IMR-90 (cell line): Measurements from ENCODE around the gene TP53I11. TPM values are rescaled to one million over a fixed set of nuclear protein-coding genes. Genes with fewer than 3 reads are reported as not detected.

Experiments
- ATAC-seq: fragments of 200-7000 bp; cut with Tn5 transposase; 2 replicates; pipeline ENCODE4 v1.9.1; 2020; ENCODE audit warnings: low read depth, mild to moderate bottlenecking, moderate library complexity
- BruUV-seq: library from RNA; stranded (reverse); fragments of 400-500 nt; replicated peaks from 2 replicates; lab custom pipeline; 2021; lab: Mats Ljungman, UMichigan
- CTCF ChIA-PET: fragments of 300-600 bp; formaldehyde crosslinking; extraction: SDS; loops from one replicate; lab custom pipeline; 2021; ENCODE audit warnings: antibody characterized with exemption; lab: Yijun Ruan, JAX
- POLR2A ChIA-PET: fragments of 300-600 bp; sonication (Branson Sonifier 250); formaldehyde crosslinking; loops from one replicate; lab custom pipeline; 2022; ENCODE audit warnings: antibody characterized with exemption; ENCODE audit not compliant: unreplicated experiment; lab: Charles Lee
- DNase-seq: peaks from one replicate; pipeline ENCODE4 v3.0.0; 2013
- H2AFZ ChIP-seq: replicated peaks from 2 replicates; pipeline ENCODE3; 2013; ENCODE audit warnings: low read length, mild to moderate bottlenecking; ENCODE audit not compliant: poor library complexity
- H2AK5ac ChIP-seq: 2 replicates; pipeline ENCODE4 v1.6.1; 2013; ENCODE audit warnings: low read depth, low read length, inconsistent platforms
- H2AK9ac ChIP-seq: replicated peaks from 2 replicates; pipeline ENCODE3; 2013; ENCODE audit warnings: mild to moderate bottlenecking, low read depth, low read length, moderate library complexity; ENCODE audit not compliant: poor library complexity
- H2BK120ac ChIP-seq: 2 replicates; pipeline ENCODE4 v1.6.1; 2013; ENCODE audit warnings: low read depth, low read length, inconsistent platforms
- H2BK15ac ChIP-seq: 3 replicates; pipeline ENCODE4 v1.6.1; 2013; ENCODE audit warnings: low read depth, low read length, inconsistent platforms
- H2BK20ac ChIP-seq: 2 replicates; pipeline ENCODE4 v1.6.1; 2013; ENCODE audit warnings: low read depth, mild to moderate bottlenecking, inconsistent platforms, low read length, moderate library complexity
- H2BK5ac ChIP-seq: 2 replicates; pipeline ENCODE4 v1.6.1; 2013; ENCODE audit warnings: mild to moderate bottlenecking, low read depth, low read length, inconsistent platforms; ENCODE audit not compliant: poor library complexity, severe bottlenecking
- H3K14ac ChIP-seq: replicated peaks from 2 replicates; pipeline ENCODE4 v1.6.1; 2013; ENCODE audit warnings: low read depth, low read length, inconsistent platforms
- H3K18ac ChIP-seq: 2 replicates; pipeline ENCODE4 v1.6.1; 2013; ENCODE audit warnings: low read depth, low read length, control low read depth
- H3K23ac ChIP-seq: 2 replicates; pipeline ENCODE4 v1.6.1; 2013; ENCODE audit warnings: low read depth, low read length, inconsistent platforms
- H3K27ac ChIP-seq: 2 replicates; pipeline ENCODE4 v1.5.1; 2013; ENCODE audit warnings: mild to moderate bottlenecking, control low read depth, low read length; ENCODE audit not compliant: insufficient read depth
- H3K27me3 ChIP-seq: 2 replicates; pipeline ENCODE4 v1.6.1; 2013; ENCODE audit warnings: low read length; ENCODE audit not compliant: control insufficient read depth, insufficient read depth
- H3K36me3 ChIP-seq: 2 replicates; pipeline ENCODE4 v1.6.1; 2013; ENCODE audit warnings: low read length, mixed read lengths; ENCODE audit not compliant: control insufficient read depth, insufficient read depth
- H3K4ac ChIP-seq: 2 replicates; pipeline ENCODE4 v1.6.1; 2013; ENCODE audit warnings: low read depth, low read length, inconsistent platforms
- H3K4me1 ChIP-seq: 2 replicates; pipeline ENCODE4 v1.6.1; 2013; ENCODE audit warnings: low read length, mixed read lengths; ENCODE audit not compliant: control insufficient read depth, insufficient read depth
- H3K4me2 ChIP-seq: 2 replicates; pipeline ENCODE4 v1.6.1; 2013; ENCODE audit warnings: low read depth, mild to moderate bottlenecking, control low read depth, low read length, moderate library complexity
- H3K4me3 ChIP-seq: 2 replicates; pipeline ENCODE4 v1.5.1; 2013; ENCODE audit warnings: low read depth, mild to moderate bottlenecking, control low read depth, low read length, moderate library complexity; ENCODE audit not compliant: insufficient read depth
- H3K56ac ChIP-seq: 2 replicates; pipeline ENCODE4 v1.6.1; 2013; ENCODE audit warnings: low read length, inconsistent platforms; ENCODE audit not compliant: insufficient read depth; ENCODE audit errors: extremely low read depth
- H3K79me1 ChIP-seq, 2 experiments: 2 replicates each; pipeline ENCODE4 v1.6.1; 2013; ENCODE audit warnings: low read length in 2 of 2, inconsistent platforms in 1 of 2, low read depth in 1 of 2
- H3K9ac ChIP-seq: 2 replicates; pipeline ENCODE4 v1.6.1; 2013; ENCODE audit warnings: low read depth, low read length, control low read depth
- H3K9me1 ChIP-seq: 2 replicates; pipeline ENCODE4 v1.6.1; 2013; ENCODE audit warnings: low read length, inconsistent platforms; ENCODE audit not compliant: insufficient read depth
- H3K9me3 ChIP-seq: 2 replicates; pipeline ENCODE4 v1.6.1; 2013; ENCODE audit warnings: low read length; ENCODE audit not compliant: control insufficient read depth, insufficient read depth
- H4K20me1 ChIP-seq: 2 replicates; pipeline ENCODE4 v1.6.1; 2013; ENCODE audit warnings: low read length, inconsistent platforms; ENCODE audit not compliant: insufficient read depth
- H4K5ac ChIP-seq: 2 replicates; pipeline ENCODE4 v1.6.1; 2013; ENCODE audit warnings: mild to moderate bottlenecking, low read depth, low read length, control low read depth
- H4K8ac ChIP-seq, 2 experiments: 2 replicates each; pipeline ENCODE4 v1.6.1; 2013; ENCODE audit warnings: low read depth in 2 of 2, low read length in 2 of 2, control low read depth in 1 of 2, inconsistent platforms in 1 of 2
- H4K91ac ChIP-seq: 2 replicates; pipeline ENCODE4 v1.6.1; 2013; ENCODE audit warnings: low read depth, low read length, inconsistent platforms; ENCODE audit not compliant: insufficient read depth
- BHLHE40 ChIP-seq: fragments of 150-350 bp; IDR thresholded peaks from 2 replicates; pipeline ENCODE4 v1.6.1; 2016; ENCODE audit warnings: mild to moderate bottlenecking, low read depth, low read length
- CEBPB ChIP-seq: IDR thresholded peaks from 2 replicates; pipeline ENCODE4 v1.6.1; 2012; ENCODE audit warnings: low read depth, low read length, improper control_type of control experiment
- CHD1 ChIP-seq: IDR thresholded peaks from 2 replicates; pipeline ENCODE4 v1.6.1; 2012; ENCODE audit warnings: low read depth, low read length, improper control_type of control experiment
- CTCF ChIP-seq: conservative IDR thresholded peaks from 2 replicates; pipeline ENCODE4 v1.5.1; 2012; ENCODE audit warnings: mild to moderate bottlenecking, low read depth, low read length, improper control_type of control experiment
- ELK1 ChIP-seq: fragments of 150-350 bp; IDR thresholded peaks from 2 replicates; pipeline ENCODE4 v1.6.1; 2016; ENCODE audit warnings: low read depth, mild to moderate bottlenecking, low read length, moderate library complexity, borderline replicate concordance
- FOS ChIP-seq: fragments of 150-350 bp; IDR thresholded peaks from 2 replicates; pipeline ENCODE4 v1.6.1; 2016; ENCODE audit warnings: low read depth, low read length
- MAFK ChIP-seq: IDR thresholded peaks from 2 replicates; pipeline ENCODE4 v1.6.1; 2012; ENCODE audit warnings: low read depth, low read length, improper control_type of control experiment
- MAZ ChIP-seq: IDR thresholded peaks from 2 replicates; pipeline ENCODE4 v1.6.1; 2012; ENCODE audit warnings: low read depth, mild to moderate bottlenecking, low read length, improper control_type of control experiment, moderate library complexity, borderline replicate concordance
- MXI1 ChIP-seq: IDR thresholded peaks from 2 replicates; pipeline ENCODE4 v1.6.1; 2012; ENCODE audit warnings: low read depth, mild to moderate bottlenecking, low read length, moderate library complexity, borderline replicate concordance
- RAD21 ChIP-seq: IDR thresholded peaks from 2 replicates; pipeline ENCODE4 v1.6.1; 2012; ENCODE audit warnings: low read length, improper control_type of control experiment
- RCOR1 ChIP-seq: IDR thresholded peaks from 2 replicates; pipeline ENCODE4 v1.6.1; 2012; ENCODE audit warnings: mild to moderate bottlenecking, low read length, improper control_type of control experiment; ENCODE audit not compliant: insufficient replicate concordance
- RFX5 ChIP-seq: IDR thresholded peaks from 2 replicates; pipeline ENCODE4 v1.8.0; 2012; ENCODE audit warnings: low read depth, mild to moderate bottlenecking, low read length, moderate library complexity
- SMC3 ChIP-seq: fragments of 150-350 bp; IDR thresholded peaks from 2 replicates; pipeline ENCODE4 v1.6.1; 2016; ENCODE audit warnings: low read depth, mild to moderate bottlenecking, antibody characterized with exemption, low read length, moderate library complexity
- USF2 ChIP-seq: fragments of 150-350 bp; IDR thresholded peaks from 2 replicates; pipeline ENCODE4 v1.6.1; 2017; ENCODE audit warnings: mild to moderate bottlenecking, antibody characterized with exemption, low read length, low read depth
- WGBS, 2 experiments: methylation state at CpG; one replicate each; pipeline versions ENCODE4 v1.1.5 to v1.1.7; 2013; ENCODE audit warnings: missing lambda C conversion rate in 2 of 2; ENCODE audit not compliant: insufficient read length in 1 of 2; ENCODE audit errors: extremely low coverage in 2 of 2; 5-methylcytosine and 5-hydroxymethylcytosine counted together
- dilution Hi-C: fragments of 300-500 bp; cut with HindIII; formaldehyde crosslinking; loops from one replicate; pipeline ENCODE4 v1.14.3; 2018; ENCODE audit warnings: low sequenced_read_pairs; ENCODE audit not compliant: unreplicated experiment
- in situ Hi-C: fragments of 300-500 bp; cut with MboI; formaldehyde crosslinking; loops from 3 replicates; pipeline ENCODE4 v1.14.3; 2019; ENCODE audit warnings: low sequenced_read_pairs, inconsistent platforms, mixed read lengths
- intact Hi-C: fragments of 100-400 bp; cut with micrococcal nuclease; formaldehyde crosslinking; loops from 2 replicates; pipeline ENCODE4 v1.10.0; 2022
- polyA plus RNA-seq, 3 experiments: library from polyadenylated mRNA; depleted of rRNA; stranded (reverse); fragments of >200 nt; gene quantifications; 2 replicates each; pipeline ENCODE4 v1.2.3, GENCODE V29; 2012; ENCODE audit warnings: low replicate concordance in 1 of 3
- total RNA-seq: library from RNA; depleted of rRNA; stranded (reverse); fragments of >200 nt; gene quantifications from 2 replicates; pipeline ENCODE4 v1.2.3, GENCODE V29; 2012

Gene TP53I11
- total and polyA plus RNA-seq, 2 of the 4 experiments (the other 2 are of a cell fraction): 3.9 to 22.0 TPM

- TF ChIP-seq CHD1: no peak
- no peak for TF ChIP-seq SMC3
- TF ChIP-seq RAD21: no peak
- no peak for TF ChIP-seq MAFK
Measured at GRCh38 chr11:44909557-44909956, 41.1 kb downstream of the TP53I11 start (continued).

- POLR2A ChIA-PET: no interaction called here
- no peak overlapping the region for H3K56ac ChIP-seq
- no peak overlapping the region for H3K23ac ChIP-seq
- H2AFZ ChIP-seq: no peak overlapping the region
- H3K4me2 ChIP-seq: no peak overlapping the region
- no peak overlapping the region for H2AK9ac ChIP-seq
- dilution Hi-C loops: no loop called here
- no peak overlapping the region for H2AK5ac ChIP-seq
- no peak overlapping the region for H4K91ac ChIP-seq
- H4K20me1 ChIP-seq: no peaks in the 10 kb centered on the region
- H2BK5ac ChIP-seq: no peak overlapping the region
- no peaks in the 10 kb centered on the region for H3K79me1 ChIP-seq
- H3K4me3 ChIP-seq: no peak overlapping the region
- H2BK120ac ChIP-seq: no peak overlapping the region
- no peak overlapping the region for H2BK15ac ChIP-seq
- no peaks in the 10 kb centered on the region for H3K9me1 ChIP-seq
- no peak overlapping the region for H3K27ac ChIP-seq
- DNase-seq (no peak), ATAC-seq (no peak)
- H3K9ac ChIP-seq: no peak overlapping the region
- no CpG with 5 or more reads among the region's 5 CpGs for WGBS, 2 experiments
- no peaks in the 10 kb centered on the region for H3K9me3 ChIP-seq
- intact Hi-C loops: no loop called here
- H3K36me3 ChIP-seq: no peaks in the 10 kb centered on the region
- H3K4me1 ChIP-seq: peaks cover 3% of the 10 kb centered on the region; the same call in 1 of the 2 replicates
- in situ Hi-C loops: loop anchor here (25.0 kb wide), 1 partner anchor 794 kb away; no protein-coding TSS in a partner anchor
- H3K14ac ChIP-seq: no peak overlapping the region
- H4K5ac ChIP-seq: no peak overlapping the region
- no peak overlapping the region for H4K8ac ChIP-seq
- no peak overlapping the region for H3K4ac ChIP-seq
- CTCF ChIA-PET: no interaction called here
- H3K18ac ChIP-seq: no peak overlapping the region
- no TSS peak for BruUV-seq
- H3K27me3 ChIP-seq: peaks cover 20% of the 10 kb centered on the region
- H2BK20ac ChIP-seq: no peak overlapping the region
- no peak for TF ChIP-seq CEBPB
- no peak for TF ChIP-seq ELK1
- no peak for TF ChIP-seq BHLHE40
- no peak for TF ChIP-seq CHD1
- no peak for TF ChIP-seq RFX5
- no peak for TF ChIP-seq USF2
- no peak for TF ChIP-seq MXI1
- TF ChIP-seq CTCF: no peak
- no peak for TF ChIP-seq RCOR1
- no peak for TF ChIP-seq MAZ
- TF ChIP-seq FOS: no peak
- no peak for TF ChIP-seq SMC3
Measured at GRCh38 chr11:44906649-44907048, 44.0 kb downstream of the TP53I11 start.
